GM19397 (cell line): Measurements from ENCODE around the gene EPHA4.

Source experiments
- ATAC-seq: cut with Tn5 transposase; IDR thresholded peaks from one replicate; pipeline ENCODE4 v1.9.1; 2021; ENCODE audit warnings: mild to moderate bottlenecking, moderate library complexity; ENCODE audit not compliant: unreplicated experiment

EPHA4 gene

DNA sequence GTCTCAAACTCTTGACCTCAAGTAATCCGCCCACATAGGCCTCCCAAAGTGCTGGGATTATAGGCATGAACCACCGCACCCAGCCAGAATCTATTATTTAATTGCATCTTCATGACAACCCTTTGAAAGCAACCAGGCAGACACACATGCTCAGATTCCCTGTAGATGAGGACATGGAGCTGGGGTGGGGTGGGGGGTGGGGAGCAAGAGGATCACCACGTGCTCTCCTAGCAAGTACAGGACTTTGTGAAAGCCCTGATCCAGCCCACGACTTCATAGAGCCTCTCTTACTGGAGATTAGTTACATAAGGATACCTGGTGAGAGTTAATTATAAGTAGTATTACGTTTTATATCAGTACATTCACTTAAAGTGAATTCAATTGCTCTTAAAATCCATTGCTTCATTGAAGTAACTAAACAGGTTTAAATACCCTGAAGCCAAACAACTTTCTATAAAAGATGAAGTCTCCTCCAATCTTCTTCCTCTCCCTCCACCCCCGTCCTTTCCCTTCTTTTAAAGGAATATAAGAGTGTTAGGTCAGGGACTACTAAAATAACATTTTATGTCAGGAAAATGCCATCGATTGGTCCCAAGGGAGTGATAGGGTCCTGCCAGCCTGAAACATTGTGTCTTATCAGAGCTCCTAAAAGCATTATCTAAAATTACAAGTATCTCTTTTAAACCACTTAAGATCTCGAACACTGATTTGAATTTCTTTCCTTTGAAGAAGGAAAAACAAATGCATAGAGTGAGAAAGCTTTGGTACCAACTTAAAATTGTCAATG, 123.9 kb downstream of the EPHA4 start:
- no peak for ATAC-seq

DNA sequence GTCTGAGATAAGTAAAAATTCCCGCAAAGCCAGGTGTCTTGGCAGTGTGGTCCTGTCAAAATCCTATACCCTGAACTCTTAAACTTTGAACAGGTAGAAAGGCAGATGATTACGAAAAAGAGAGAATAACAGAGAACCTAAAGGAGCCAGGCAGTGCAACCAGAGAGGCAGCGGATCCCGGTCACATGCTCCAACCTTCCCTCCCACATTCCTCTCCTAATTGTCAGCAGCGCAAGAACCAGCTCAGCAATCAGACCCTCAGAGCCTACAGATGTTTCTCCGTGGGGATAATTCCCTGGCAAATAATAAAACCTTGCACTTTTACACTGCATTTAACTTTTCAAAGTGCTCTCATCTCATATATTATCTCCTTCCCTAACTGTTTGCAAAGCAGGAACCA, 124.8 kb downstream of the EPHA4 start:
- no peak for ATAC-seq

DNA sequence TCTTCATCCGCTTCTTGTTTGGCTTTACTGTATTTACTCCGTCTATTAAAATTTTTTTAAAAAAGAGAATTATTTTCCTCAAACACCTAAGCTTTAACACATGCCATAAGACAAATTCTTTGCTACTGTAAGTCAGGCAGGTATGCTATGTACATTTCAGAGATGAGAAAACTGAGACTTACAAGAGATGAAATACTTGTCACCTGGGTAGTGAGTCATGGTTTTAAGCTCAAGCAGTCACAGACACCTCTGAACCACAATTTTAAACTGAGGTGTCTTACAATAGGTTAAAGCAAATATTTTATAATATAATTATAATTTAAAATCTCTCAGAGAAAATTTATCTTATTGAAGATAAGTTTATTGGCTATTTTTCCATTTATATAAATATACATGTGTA, 126.0 kb downstream of the EPHA4 start:
- ATAC-seq: no peak

DNA sequence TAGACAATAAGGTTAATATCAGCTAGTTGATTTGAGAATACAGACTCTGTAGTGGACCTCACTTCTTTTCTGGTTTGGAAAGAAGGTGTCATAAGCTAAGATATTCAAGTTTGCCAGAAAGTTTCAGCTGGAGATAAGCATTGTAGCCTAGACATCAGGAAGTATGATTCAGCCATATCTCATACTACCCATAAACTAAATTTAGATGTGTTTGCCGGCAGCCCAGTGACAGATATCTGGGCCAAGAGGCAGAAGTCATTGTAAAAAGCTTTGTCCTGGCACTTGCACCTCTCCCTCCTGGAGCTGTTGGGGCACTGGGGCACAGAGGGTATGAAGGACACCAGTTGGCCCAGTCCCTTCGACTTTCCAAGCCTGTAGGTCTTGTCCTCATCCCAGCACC, 128.0 kb downstream of the EPHA4 start:
- no peak for ATAC-seq

DNA sequence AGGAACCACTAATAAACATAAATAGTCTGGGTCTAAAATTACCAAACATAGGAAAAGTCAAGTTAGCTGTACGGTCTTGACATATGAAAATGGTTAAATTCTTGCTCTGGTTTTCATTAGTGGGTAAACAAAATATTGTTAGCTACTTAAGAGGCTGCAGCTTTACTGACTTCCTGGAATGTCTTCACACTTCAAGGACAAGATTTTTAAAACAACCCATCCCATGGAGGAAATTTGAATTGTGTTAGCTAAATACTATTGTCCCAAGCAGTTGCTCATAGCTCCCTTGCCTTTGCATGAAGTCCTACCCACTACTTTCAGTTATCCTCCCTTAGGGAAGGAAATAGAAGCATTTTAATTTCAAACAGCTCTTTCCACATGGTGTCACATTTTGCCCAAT, 128.5 kb downstream of the EPHA4 start:
- no peak for ATAC-seq

DNA sequence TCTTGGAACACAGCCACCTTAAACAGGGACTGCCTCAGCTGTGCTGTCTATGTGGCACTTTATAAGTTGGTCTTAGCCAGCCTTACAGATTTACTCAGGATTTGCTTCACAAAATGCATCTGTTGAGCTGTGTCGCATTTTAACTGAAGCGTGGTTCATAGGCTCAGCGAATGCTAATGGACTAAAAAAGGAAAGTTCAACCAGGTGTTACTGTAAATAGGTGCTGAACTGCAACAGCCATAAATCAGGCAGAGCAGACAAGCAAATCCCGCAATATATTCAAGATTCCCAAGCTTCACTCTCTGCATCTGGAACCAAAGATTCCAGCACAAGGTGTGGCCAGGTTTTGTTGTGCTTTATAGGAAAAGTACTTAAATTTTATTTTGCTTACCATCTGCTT, 130.0 kb downstream of the EPHA4 start:
- ATAC-seq: no peak

DNA sequence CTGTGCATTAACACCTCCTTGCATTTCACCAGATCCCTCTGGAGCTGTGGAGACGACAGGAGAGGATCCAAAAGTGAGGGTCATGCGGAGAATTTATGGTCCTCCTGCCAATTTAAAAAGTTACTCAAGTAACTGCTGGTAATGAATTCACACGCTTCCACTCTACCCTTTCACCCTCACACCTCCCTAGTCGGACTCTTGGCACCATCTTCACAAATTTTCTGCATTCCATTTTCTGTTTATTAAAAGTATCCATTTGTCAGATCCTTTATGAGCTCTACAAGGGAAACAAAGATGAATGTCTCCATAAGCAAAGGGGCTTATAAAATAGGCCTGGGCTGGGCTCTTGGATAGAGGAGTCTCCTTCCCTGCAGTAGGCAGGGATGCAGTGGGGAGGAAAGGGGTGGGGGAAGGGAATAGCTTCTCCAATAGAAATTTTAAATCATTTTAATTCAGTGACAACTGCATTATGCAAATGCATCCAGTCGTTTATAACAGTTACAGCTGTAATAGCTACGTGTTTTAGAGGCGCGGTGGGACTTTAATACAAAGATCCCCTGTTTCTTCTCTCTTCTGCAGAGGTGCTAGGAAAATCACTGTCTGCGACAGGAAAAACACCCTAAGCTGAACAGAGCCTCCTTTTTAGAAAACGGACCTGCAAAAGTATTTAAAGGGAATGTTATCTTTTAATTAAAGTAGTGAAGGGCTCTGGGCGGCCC, 132.2 kb downstream of the EPHA4 start:
- no peak for ATAC-seq

DNA sequence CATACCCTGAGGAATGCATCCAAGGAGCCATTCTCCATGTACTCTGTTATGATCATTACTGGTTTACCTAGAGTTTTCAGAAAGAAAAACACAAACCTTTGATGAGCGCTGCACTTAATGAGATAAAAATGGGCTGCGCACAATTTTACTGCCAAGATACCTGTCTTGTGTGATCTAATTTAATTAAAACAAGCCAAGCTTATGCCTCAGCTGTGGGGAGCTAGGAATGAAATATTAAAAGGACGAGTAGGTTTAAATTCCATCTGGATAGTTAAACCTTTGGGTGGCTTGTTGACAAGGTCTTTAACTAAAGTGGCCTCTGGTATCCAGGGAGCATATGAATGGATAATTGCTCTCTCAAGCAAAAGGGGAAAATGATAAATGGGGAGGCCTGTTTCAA, 135.0 kb downstream of the EPHA4 start:
- ATAC-seq: no peak

DNA sequence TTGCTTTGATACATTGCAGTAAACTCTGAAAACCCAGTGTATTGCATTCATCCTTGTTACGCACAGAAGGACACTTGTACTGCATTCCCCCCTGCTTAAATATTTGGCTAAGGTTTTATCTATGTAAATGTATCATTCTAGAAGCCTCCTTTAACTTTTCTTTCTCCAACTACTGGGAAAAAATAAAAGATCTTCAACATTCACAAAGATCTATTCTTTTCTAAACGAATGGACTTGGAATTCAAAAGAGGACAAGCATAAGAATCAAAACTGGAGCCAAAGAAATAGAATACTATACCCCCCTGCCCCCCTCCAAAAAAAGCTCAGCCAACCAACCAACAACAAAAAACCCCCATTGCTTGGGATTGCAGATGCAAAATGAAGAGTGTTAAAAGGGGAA, 136.9 kb downstream of the EPHA4 start:
- ATAC-seq: no peak

DNA sequence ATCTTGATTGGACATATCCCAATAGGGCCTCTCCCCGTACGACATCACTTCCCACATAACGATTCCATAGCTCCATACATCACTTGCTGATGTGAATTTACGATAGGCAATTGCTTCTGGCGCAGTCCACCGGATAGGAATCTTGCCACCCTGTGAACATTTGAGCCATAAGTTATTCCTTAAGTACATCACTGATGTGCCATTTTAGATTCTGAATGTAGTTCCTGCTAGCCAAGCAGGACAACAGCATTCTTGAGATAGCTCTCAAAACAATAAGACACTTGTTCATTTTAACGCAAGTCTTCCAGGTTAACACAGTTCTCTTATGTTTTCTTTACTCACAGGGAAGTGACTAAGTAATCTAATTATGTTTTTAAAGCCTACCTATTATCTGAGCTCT, 138.0 kb downstream of the EPHA4 start:
- ATAC-seq: no peak

DNA sequence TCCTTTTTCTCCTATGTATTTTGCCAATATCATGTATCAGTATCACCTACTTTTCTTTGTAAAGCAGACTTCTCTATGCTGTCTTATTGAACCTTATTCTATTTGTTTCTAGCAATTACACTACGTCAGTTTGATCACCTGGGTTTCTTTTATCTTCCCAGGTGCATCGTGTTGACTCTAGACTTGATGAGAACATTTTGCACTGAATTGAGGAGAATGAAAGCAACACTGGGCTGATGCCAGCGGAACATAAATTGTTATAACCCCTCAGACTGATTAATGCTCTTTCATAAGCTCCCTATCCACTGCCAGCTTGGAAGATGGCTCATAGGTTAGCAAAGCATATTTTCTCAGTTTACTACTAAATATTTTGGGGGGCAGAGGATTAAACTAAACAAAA, 140.6 kb downstream of the EPHA4 start:
- no peak for ATAC-seq

DNA sequence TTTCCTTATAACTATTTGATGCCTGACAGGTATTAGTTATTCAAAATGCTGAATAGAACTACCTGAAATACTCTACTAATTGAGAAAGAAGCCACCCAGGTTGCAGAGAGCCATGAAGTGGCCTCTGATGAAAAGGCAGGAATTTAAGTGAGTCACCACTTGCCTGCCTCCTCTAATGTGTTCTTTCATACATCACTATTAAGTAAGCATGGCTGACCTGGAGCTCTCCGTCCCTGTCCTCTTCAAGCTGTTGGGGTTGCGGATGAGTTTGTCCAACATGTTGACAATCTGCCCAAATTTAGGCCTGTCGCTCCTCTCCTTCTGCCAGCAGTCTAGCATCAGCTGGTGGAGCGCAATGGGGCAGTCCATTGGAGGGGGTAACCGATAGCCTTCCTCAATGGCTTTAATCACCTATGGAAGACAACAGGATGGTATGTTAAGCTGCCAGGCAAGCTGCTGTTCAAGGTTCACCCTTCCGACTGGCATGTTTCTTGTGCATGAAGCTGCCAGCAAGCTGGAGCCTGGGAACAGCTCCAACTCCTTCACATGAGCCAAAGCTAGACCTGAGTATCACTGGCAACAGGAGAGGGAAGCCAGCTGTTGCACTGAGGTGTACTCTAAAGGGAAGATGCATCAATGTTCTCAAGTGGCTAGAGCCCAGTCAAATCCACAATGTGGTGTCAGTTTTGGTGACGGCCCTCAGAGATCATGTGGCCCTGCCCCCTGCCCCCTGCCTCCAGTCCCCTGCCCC, 142.2 kb downstream of the EPHA4 start:
- no peak for ATAC-seq

DNA sequence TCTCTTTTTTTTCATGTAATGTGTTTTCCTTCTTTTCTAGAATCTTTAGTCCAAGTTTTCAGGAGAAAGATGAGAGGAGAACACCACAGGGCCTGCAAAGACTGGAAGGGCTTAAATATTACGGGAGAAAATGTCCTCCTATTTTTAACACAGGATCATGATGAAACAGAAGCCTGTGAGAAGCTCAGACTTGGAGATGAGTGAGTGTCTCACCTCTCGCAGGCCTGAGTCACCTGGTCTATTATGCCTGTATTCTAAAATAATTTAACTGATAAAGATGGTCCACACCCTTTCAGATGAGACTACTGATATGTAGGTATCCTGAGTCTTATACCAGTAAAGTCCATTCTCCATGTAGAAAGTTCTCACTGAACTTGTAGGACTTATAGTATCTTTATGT, 143.2 kb downstream of the EPHA4 start:
- no peak for ATAC-seq

DNA sequence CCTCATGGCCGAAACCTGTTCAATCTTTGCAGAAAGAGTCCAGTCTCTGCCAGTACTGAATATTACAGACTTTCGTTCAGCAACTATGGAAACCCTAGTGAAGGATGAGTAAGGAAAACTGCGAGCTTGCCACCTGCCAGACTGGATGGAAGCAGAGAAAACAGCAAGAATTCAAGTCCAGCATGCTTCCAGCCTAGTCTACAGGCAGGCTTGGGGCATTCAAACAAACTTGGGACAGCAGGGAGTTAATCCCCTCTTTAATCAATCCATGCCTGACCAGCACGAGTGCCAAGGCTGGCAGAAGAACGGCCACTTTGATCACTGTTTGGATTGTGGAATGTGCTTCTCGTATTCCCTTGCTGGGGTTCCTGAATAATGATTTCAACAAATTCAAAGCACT, 145.2 kb downstream of the EPHA4 start:
- ATAC-seq: no peak

DNA sequence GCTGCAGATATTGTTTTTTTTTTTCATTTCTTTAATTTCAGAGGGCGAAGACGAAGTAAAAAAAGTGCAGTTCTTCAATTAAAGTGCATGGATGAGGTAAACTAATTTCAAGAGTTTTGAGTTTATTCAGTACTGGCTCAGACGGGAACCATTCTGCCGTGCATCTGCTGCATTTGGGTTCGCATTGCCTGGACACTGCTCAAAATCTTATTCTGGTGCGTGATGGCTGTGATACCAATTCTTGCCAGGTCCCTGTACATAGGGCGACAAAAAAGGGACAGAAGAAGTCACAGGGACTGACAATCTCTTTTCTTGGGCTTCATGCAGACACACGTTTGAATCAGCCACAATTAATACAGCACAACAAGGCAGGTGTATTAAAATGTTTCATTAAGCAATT, 146.2 kb downstream of the EPHA4 start:
- no peak for ATAC-seq

DNA sequence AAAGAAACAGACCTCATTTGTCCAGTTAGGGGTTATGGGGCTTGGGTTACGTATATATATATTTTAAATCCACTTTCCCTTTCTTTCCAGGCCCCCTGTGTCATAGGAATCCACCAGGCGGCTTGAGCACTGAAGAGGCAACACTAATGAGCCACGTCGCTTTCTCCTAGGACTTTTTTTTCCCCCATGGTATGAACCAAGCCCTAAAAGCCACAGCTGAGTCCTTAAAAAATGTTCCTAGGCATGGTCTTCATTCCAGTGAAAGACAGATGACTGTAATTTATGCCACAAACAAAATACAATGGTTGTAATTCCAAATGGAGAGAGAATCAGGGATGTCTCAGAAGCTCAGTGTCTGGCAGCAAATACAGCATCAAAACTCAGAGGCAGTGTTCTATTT, 146.8 kb downstream of the EPHA4 start:
- no peak for ATAC-seq

DNA sequence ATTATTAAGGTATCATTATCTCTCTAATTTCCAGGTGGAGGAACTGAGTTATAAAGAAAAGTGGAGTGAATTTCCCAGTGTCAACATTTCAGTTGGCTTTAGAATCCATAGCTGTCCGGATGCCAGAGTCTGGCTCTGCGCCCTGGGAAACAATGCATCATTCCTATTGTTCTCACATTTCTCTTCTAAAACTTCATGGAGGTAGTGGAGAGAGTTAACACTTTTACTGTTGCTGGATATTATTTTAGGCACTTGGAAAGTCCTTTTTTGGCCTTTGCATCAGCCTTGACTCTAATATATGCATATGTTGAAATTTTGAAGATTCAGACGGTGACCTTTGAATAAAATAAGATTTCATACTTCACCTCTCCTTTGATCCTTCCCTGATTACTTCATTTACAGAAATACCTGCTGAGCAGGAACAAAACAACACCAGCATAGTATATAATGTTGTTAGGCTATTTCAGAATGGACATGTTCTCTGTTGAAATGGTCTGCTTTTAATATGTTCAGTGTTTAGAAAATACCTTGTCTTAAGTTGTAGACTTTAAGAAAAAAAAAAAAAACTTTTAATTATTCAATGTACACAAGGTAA, 148.8 kb downstream of the EPHA4 start:
- ATAC-seq: no peak

DNA sequence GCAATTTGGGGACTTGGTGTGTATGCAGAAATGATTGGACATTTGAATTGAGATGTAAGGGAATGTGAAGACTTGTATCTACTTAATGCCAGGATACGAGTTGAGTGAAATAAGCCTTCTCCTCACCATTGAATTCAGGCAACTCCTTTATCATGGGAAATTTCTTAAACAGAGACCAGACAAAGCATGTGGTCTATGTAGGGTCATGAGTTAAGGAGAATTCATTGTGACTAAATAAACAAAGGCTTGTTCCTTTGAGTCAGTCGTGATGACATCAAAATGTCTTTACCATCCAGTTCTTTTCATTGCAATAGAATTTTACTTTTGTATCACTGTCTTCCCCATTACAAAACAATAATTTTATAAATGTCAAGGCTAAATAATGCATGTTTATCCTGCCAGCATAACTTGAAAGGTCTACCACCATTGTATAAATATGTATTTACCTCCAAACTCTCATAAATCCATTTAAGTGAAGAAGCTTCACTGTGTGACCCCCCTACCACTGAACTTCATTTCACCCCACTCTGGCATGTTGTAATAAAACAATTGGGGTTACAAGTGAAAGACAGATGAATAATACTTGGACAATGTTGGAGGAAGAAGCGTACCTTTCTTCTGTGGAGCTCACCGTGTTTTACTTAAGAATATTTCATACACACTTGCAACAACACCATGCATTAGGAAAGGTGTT, 149.4 kb downstream of the EPHA4 start:
- ATAC-seq: no peak

DNA sequence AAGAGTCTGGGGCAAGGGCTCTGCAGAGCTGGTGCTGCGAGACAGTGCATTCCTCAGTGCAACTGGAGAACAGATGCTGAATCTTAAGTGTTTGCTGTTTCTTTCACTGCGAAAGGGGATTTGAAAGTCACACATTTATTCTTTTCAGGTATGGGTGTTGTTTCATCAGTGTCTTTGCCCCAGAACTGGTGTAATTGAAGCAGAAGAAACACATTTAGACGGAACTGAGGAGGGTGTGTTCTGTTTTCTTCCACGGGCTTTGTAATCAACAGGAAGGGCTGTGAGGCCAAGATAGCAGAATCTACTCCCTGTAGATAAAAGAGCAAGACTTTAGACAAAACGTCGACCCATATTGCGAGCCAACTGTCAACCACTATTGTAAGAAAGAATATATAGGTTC, 151.9 kb downstream of the EPHA4 start:
- ATAC-seq: no peak

DNA sequence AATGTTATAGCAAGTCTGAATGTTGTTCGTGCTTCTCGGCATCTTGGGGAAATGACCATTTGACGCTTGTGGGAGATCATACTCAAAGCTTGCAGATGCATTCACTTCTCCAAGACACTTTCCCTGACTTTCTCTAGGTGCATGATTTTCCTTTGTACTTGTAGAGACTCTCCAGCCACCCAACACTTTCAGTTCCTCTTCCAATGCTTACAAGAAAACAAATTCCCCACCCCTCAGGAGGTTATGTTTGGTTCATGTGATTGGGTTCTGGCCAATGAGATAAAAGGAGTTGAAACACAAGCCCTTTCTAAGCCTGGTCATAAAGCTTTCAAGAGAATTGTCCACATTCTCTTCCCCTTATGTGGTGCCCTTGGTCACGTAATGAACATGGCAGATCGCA, 156.3 kb downstream of the EPHA4 start:
- no peak for ATAC-seq

DNA sequence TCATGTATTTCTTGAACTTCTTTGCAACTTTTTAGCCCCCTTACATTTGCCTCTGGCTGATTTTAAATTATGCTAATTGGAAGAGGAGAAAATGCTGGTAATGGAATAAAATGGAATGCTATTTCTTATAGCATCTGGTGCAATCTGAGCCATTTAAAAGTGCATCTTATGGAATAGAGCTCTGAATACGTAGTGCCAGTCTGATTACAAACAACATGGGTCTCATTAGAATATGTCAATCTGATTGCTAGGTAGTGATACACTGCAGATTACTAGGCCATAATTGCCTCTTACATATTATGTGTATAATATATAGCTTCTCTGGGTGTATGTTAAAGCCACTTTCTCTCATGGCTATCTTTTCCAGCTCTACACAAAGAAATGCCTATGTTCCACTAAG, 159.1 kb downstream of the EPHA4 start:
- ATAC-seq: no peak
